ENCODE measurements around the gene RALB.

Gene RALB

DNA sequence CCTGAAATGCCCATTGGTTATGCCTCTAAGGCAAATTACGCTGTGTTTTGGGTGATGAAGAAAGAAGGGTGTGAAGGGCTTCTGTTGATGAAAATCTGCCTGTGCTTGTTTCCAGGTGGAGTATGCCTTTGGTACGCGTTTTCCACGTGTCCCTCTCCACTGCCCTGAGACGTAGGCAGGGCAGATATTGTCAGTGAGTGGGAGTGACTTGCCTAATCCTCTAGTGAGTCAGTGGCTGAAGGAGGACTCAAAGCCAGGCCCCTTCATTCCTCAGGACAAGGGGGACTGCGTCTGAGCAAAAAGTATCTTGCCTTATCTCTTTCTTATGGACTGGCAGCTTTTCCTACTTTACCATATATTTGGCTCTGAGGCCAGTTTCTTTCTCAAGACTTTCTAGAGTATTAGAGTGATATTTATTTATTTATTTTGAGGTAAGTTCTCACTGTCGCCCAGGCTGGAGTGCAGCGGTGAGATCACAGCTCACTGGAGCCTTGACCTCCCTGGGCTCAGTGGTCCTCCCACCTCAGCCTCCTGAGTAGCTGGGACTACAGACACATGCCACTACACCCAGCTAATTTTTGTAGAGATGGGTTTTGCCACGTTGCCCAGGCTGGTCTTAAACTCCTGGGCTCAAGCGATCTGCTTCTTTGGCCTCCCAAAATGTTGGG lies 10.2 kb downstream of the RALB start:
- no peak for DNase-seq (ENCODE audit: low read depth in 2 of 2)

GRCh38 chr2:120265006-120265405 lies 12.4 kb downstream of the RALB start:
- DNase-seq (ENCODE audit: low read depth in 2 of 2): no peak

- DNase-seq (ENCODE audit: low read depth in 2 of 2): no peak
These were observed 14.7 kb downstream of the RALB start for GRCh38 chr2:120267348-120267747.

- no peak for DNase-seq (ENCODE audit: low read depth in 2 of 2)
These were observed 16.6 kb downstream of the RALB start for GRCh38 chr2:120269076-120269744.

- no peak for DNase-seq (ENCODE audit: low read depth in 2 of 2)
These were observed 17.2 kb downstream of the RALB start for GRCh38 chr2:120269816-120270215.

DNA sequence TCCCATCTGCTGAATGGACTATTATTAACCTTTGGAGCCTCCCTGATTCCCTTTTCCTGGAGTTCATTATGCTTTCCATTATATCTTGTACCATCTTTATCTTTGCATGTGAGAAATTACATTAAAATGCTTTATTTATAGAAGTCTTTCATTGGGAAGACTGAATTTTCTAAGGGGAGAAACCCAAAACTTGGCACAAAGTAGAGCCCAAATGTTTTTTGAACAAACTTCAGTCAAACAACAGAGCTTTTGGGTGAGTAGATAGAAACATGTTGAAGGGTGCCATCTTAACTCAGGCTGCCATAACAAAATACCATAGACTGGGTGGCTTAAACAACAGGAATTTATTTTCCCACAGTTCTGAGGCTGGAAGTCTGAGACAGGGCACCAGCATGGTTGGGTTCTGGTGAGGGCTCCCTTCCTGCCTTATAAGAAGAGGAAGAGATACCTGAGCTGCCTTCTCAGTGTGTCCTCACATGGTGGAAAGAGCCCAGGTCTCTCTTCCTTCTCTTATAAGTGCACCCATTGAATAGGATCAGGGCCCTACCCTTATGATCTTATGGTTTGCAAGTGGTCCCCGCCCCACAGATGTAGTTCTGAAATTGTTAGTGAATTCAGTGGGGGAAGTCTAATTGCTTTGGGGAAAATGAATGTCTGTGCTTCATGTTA lies 19.2 kb downstream of the RALB start:
- no peak for DNase-seq (ENCODE audit: low read depth in 2 of 2)

GRCh38 chr2:120272763-120273481 lies 20.3 kb downstream of the RALB start:
- no peak for DNase-seq (ENCODE audit: low read depth in 2 of 2)

- no peak for DNase-seq (ENCODE audit: low read depth in 2 of 2)
These were observed 23.2 kb downstream of the RALB start for GRCh38 chr2:120275617-120276400.

DNA sequence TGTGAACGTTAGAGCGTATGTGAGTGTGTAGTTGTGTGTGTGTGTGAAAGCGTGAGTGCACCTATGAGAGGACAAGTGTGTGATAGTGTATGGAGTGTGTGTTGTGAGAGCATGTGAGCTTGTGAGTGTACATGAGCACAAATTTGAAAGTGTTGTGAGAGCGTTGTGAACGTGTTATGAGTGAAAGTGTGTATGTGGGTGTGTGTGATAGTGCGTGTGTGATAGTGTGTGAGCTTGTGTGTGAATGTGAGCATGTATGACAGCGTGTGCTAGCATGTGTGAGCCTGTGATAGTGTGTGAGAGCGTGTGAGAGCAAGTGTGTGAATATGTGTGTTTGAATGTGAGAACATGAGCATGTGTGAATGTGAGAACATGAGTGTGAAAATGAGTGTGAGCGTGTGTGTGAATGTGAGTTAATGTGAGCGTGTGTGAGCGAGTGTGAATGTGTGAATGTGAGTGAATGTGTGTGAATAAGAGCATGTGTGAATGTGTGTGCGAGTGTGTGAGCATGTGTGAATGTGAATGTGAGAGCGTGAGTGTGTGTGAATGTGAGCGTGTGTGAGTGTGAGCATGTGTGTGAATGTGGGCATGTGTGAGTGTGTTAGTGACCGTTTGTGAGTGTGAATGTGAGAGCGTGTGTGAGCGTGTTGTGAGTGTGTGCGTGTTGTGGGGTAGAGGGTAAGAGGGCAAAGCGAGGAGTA lies 25.0 kb downstream of the RALB start:
- no peak for DNase-seq (ENCODE audit: low read depth in 2 of 2)

DNA sequence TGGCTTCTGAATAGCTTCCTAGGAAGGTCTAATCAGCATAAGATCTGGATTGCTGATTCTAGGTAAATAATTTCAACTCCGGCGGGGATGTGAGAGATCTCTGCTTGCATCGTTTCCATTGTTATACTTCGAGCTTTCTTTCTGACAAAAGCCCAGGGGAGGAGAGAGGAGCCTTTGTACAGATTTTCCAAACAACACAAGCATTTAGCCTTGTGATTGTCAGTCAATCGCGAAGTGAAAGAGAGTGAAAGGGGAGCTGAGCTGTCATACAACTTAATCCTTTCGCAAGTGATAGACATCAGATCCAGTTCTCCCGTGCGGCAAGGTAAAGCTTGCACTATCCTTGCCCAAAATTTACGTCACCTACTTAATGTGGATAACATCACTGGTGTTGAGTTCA lies 26.2 kb downstream of the RALB start:
- no peak for DNase-seq (ENCODE audit: low read depth in 2 of 2)

DNA sequence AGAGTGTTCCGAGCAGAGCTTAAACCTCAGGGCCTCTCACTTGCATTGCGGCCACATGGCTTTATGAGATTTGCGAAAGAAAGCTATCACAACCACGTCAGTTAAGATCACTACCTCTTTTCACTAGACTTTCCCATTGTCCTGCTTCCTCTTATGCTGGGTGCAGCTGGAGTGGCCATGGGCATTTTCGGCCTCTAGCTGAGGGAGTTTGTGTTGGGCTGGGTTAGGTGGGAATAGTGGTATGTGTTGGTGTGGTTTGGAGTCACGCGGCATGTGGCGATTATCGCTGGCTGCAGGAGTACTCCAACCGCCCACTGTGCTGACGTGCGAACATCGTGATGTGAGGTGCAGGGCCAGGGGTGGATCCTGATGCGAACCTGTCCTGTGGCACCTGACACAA lies 27.1 kb downstream of the RALB start:
- no peak for DNase-seq (ENCODE audit: low read depth in 2 of 2)

DNA sequence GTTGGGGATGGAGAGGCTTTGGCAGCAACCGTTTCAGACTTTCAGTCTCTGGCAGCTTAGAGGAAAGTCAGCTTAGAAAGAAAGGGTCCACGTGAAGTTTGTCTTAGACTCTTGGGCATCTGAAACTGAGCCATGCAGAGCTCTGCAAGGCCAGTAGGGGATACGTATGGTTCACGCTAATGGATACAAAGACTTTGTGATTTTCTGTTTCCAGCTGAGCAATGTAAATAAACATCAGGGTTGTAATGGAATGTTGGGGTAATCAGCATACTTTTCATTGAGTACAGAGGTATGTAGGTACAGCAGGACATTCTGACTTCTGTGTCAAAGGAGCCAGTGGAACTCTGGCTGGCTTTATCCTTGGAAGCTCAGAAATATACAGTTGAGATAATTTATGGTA lies 31.0 kb downstream of the RALB start:
- no peak for DNase-seq (ENCODE audit: low read depth in 2 of 2)

GRCh38 chr2:120285056-120285455 lies 32.4 kb downstream of the RALB start:
- no peak for DNase-seq (ENCODE audit: low read depth in 2 of 2)

GRCh38 chr2:120287183-120288015 lies 34.7 kb downstream of the RALB start:
- DNase-seq (ENCODE audit: low read depth in 2 of 2): no peak

GRCh38 chr2:120288016-120288373 lies 35.3 kb downstream of the RALB start:
- no peak for DNase-seq (ENCODE audit: low read depth in 2 of 2)

DNA sequence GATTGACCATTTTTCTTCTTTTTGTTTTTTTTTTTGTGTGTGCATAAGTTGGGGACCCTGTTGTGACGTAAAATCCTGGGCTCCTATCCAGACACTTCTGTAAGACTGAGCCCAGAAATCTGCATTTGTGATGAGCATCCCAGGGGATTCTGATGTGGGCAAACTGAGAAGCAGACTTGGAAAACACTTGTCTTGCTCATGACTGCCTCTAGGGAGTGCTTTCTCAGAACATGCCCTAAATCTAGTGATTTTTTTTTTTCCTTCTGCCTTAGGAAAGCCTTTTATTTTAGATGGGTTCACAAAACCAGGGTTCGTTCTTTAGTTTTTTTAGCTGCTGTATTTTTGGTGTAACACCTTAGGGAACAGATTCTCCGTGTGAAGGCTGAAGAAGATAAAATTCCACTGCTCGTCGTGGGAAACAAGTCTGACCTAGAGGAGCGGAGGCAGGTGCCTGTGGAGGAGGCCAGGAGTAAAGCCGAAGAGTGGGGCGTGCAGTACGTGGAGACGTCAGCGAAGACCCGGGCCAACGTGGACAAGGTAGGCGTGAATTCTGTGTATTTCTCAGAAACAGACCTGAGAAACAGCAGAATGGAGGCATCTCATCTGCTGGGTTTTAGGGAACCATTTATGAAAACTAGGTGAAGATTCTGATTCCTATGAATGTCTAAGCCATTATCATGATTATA lies 36.7 kb downstream of the RALB start:
- DNase-seq (ENCODE audit: low read depth in 2 of 2): no peak

DNA sequence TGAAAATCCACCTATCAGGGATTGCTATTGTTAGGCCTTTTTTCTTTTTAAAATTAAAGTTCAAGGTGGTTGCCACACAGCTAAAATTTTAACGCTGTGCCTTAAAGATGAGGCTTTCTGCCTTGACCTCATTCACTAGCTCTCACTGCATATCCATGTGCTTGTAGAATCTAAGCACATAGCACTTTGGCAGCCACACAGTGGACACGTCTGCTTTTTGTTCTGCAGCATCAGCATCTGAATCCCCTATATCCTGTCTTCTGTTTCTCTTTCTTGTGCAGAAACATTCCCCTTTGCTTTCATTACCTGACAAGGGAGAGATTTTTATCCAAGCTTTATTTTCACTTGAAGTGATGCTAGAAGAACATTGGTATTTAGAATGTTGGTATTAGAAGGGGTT lies 38.1 kb downstream of the RALB start:
- no peak for DNase-seq (ENCODE audit: low read depth in 2 of 2)

GRCh38 chr2:120291401-120292311 lies 39.0 kb downstream of the RALB start:
- no peak for DNase-seq (ENCODE audit: low read depth in 2 of 2)

All from stimulated activated CD8-positive, alpha-beta memory T cell treated with anti-CD3 and anti-CD28 coated beads, Interleukin-7, amount 100 ng/mL, for 1 hour (primary cell).